Putamen (tissue), 1 donor: ENCODE measurements around the gene FLNA.
A peak's percentile ranks its signal among the peaks of the same experiment; 100 is the strongest.
"Not testable (repeated sequence)": the region's sequence is repeated elsewhere in the genome, so short reads cannot be mapped to it uniquely, and the experiment has no call there.

Experiments used
- DNase-seq: peaks from one replicate; pipeline ENCODE4 v3.0.0-alpha.2; 2016; ENCODE audit warnings: low spot score

Gene FLNA

DNA sequence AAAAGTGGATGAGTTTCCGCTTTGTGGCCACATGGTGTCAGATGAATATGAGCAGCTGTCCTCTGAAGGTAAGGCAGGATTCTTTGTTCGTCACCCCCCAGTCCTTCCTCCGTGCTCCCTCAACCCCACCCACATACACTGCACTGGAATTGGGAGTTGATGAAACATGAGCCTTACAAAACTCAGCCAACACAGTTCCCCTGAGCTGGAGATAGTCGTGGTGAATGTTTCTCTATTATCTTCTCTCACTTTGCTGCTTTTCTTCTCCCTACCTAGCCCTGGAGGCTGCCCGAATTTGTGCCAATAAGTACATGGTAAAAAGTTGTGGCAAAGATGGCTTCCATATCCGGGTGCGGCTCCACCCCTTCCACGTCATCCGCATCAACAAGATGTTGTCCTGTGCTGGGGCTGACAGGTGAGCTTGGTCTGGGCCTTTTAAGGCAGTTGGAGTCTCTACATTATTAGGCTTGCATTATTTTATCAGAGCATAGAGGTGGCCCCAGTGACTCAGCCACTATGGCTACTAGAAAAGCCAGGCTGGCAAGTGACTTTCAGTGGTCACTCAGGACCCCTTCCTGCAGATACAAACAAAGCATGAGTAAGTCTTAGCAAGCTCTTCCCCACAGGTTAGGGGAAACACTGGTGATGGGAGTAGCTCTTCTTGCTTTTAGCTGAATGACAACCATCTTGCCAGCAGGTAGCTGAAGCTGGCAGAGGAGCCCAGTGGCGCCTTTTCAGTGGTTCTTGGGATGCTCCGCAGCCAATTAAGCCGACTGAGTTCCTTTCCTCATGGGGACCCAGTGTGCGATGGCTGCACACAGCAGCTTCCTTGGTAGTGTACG is 25.3 kb upstream of the FLNA start:
- DNase-seq, result no peak

DNA sequence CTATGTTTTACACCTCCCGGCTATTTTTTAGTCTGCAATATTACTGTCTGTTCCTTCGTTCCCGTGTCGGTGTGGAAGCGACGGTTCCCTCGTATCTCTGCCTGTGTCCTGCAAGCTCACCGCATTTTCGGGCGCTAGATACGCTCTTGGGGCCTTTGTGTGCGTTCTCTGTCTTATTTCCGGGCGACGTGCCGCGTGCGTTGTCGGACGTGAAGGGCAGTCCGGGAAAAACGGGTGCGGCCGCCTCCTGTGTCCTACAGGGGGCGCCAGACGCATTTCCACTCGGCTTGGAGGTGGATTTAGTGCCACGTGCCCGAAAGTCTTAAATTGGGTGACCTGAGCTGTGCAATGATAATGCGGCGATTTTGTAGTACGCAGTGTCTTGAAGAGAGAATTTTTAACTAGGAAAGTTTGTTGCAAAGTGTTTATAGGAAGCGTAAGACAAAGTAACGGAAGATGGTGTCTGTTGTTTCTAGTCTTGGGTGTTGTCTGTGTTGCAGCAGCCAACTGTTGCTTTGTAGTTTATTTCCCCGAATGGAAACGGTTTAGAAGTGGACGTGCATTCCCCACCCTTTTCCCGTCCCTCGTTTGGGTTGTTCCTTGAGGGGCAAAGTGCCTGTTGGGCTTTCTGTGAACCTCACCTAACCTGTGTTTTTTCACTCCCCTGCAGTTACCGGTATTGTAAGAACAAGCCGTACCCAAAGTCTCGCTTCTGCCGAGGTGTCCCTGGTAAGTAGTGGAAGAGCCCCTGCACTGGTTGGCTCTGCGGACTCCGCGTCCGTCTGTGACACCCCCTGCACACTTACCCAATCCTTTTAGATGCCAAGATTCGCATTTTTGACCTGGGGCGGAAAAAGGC is 24.5 kb upstream of the FLNA start:
- DNase-seq, result peak; percentile 77

DNA sequence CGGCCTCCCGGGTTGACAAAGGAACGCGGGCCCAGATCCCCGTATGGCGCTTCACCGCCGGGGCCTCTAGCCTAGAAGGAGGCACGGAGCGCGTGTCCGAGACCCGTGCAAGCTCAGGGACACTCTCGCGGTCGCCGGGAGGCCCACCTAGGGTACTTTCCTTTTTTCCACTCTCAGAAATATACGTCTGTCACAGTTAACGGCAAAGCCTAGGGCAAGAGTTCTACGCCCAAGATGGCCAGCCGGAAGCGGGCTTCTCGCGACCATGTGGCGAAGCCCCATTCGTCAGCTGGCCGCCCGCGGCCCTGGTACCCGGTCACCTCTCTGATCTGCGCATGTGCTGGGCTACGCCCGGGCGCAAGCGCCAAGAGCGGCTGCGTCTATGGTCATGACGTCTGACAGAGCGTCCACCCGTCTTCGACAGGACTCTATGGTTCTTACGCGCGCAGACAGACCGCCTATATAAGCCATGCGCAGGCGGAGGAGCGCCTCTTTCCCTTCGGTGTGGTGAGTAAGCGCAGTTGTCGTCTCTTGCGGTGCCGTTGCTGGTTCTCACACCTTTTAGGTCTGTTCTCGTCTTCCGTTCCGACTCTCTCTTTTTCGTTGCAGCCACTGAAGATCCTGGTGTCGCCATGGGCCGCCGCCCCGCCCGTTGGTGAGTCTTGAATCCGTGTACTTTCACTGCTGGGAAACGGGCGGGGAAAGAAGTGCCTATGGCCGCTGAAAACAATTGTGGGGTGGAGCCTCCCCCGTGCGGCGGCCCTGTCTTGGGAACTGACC is 23.6 kb upstream of the FLNA start, which contains the start of gene RPL10:
Gene RPL10 (plus strand): TSS at position 490 of the 780 bp plus-strand sequence. CDS start 143 bp downstream, at position 633.
- peak; percentile 94 for DNase-seq

DNA sequence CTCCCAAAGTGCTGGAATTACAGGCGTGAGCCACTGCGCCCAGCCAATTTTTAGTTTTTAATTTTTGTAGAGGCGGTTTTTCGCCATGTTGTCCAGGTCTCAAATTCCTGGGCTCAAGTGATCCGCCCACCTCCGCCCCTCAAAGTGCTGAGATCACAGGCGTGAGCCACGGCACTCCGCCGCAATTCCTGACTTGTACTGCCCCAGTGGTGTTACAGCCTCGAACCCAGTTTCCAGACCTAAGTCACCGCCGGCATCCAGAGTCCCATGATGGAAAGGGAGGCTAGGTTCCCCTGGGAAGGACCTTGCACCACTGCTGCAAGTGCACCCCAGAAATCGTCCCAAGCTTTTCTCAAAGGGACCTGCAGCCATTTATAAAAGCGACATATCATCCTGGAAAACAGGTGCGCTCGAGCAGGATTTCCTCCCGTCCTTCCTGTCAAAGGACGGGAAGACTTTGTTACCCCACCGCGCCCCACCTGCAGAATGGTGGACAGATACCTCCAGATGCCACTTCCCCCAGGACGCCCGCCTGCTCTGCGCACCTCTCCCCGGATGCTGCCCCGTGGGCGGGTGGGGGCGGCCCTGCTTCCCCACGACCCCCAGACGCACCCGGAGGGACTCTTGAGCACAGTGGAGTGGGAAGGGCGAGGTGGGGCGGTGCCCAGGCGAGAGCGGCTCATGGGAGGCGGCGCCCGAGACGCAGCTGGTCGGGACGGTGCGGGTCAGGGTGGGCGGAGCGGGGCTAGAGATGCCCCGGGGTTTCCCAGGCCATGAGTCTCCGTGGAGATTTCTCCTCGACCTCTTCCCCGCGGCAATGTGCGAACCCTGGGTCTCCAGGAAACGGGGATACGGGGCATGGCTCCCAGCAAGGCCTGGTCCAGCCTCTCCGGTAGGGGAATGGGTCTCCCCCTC is 22.8 kb upstream of the FLNA start:
- peak; percentile 52 for DNase-seq

DNA sequence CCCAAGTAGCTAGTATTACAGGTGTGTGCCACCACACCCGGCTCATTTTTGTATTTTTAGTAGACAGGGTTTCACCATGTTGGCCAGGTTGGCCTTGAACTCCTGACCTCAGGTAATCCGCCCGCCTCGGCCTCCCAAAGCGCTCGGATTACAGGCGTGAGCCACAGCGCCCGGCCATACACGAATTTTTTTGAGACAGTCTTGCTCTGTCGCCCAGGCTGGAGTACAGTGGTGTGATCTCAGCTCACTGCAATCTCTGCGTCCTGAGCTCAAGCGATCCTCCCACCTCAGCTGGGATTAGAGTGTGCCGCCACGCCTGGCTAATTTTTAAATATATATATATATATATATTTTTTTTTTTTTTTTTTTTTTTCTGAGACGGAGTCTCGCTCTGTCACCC is 21.9 kb upstream of the FLNA start:
- DNase-seq, result not testable (repeated sequence)

DNA sequence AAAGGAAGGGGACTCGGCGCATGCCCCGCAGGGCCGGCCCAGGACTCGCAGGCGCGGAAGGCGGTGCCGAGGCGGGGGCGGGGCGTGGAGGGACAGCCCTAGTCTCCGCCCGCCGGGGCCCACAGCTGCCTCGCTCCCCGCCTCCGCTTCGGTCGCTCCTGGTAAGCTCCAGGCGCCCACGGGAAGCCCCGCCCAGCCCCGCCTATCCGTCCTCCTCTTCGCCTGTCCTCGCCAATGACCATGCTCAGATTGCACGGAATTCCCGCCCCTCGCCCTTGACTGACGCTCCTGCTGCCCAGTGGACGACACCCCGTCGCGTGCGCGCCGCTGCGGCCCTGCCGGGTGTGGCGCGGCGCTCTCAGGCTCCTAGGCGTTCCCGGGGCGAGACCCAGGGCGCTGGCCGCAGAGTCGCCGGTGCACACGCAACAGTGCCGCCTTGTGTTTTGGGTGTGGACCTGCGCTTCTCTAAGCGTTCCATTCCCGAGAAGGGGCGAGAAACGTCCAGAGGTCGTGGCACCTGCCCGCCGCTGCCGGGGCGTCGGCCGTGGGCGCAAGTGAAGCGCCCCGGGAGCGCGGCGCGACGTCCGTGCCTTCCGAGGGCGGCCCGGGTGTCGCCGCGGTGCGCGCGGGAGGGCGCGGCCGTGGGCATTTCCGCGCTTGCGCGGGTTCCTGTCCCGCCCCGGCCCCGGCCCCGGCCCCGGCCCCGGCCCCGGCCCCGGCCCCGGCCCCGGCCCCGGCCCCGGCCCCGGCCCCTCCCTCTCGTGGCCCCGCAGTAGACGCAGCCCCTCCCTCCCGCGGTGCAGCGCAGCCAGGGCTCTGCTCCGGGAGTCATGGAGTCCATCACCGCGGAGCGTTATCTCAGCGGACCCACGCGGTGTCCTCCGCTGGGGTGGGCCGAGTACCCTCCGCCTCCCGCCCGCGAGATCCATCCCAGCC is 15.6 kb upstream of the FLNA start:
- DNase-seq, result not testable (repeated sequence)

DNA sequence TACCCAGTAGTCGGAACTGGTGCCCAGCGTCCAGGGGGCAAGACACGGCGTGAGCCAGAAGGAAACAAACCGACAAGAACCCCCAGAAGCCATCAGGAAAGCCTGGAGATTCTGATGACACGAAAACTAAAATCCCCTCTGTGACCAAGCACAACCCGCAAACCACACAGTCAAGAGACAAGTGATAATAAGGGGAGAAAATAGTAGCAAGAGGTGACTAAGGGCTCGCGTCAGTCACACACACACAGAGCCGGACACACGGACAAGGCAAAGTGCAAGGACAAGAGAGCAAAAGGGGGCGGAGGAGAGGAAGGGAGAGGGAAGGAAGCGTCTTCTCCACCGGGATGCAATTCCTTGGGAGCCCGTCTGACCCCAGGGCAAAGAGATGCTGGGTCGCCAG is 14.2 kb upstream of the FLNA start:
- DNase-seq, result not testable (repeated sequence)

DNA sequence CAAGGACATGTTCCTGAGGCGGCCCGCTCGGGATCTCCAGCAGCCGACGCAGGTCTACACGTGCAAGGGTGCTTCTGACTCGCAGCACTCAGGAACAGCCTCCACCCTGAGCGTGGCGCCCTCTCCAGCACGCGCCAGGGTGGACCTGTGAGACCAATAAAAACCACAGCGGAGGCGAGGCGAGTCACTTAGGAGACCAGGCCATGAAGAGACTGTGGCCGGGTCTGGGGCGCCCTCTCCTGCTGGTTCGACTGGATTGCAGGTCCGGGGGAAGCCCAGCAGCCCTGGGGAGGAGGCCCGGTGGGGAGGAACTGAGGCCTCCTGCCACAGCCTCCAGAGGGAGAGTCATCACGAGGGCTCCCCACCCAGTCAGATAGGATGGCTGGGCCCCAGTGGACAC is 13.7 kb upstream of the FLNA start:
- not testable (repeated sequence) for DNase-seq

DNA sequence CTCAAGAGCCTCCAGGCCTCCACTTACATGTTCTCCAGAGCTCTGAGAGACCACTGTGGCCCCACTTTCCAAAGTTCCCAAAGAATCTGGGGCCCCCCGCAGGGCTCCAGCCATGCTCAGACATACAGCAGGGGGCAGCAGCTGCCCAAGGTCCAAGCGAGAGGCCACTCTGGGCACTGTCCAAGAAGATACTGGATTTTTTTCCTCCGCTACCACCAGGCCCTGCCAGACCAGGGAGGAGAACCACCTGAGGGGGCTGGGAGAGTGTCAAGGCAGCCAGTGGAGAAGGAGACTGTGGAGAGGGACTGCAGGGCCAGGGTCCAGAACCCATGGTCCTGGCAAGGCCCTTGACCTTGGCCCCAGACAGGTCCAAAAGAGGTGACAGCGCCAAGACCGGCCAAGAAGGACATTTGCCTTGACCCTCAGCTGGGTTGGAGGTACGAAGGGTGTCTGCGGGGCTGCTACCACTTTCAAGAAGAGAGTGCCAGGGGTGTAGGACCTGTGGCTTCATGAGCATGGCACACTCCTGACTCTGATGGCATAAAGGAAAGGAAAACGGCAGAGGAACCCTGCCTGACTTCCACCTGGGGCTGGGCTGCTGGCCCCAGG is 10.0 kb upstream of the FLNA start:
- DNase-seq, result no peak

DNA sequence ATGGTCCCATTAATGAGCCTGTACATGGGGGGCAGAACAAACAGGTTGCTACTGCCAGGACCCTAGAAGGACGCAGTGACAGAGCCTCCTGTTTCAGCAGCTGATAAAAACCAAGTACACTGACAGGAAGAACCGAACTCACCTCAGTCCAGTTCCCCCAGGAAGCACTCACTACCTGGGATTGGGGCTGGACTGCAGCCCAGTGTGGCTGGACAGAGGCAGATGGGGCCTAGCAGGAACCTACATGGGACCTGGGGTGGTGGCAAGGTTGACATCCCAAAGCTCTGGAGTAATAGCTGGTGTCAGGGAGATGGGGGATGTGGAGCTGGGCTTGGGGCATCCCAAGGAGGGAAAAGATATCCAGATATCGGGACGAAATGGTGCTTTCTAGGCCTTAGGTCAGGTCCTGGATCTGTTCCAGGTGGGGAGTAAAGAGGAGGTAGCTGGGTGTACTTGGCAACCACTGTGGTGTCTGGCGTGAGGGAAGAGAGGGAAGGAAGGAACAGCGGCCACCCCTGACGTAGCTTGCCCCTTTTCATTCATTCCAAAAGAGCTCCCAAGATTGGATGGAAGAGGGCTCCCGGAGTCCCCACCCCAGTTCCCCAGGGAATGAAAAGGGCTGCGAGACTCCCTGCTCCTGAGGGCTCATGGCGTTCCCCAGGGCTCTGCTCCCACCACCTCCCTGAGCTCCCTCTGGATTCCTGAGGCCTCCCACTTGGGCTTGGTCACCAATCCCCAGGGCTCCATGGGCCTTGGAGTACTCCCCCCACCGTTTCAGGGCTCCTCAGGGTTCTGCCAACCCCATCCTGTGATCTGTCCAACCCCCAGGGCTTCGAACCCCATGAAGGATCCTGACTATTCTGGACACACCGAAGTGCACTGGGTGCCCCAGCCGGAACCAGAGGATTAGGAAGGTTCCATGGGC is 9.2 kb upstream of the FLNA start:
- DNase-seq, result no peak

DNA sequence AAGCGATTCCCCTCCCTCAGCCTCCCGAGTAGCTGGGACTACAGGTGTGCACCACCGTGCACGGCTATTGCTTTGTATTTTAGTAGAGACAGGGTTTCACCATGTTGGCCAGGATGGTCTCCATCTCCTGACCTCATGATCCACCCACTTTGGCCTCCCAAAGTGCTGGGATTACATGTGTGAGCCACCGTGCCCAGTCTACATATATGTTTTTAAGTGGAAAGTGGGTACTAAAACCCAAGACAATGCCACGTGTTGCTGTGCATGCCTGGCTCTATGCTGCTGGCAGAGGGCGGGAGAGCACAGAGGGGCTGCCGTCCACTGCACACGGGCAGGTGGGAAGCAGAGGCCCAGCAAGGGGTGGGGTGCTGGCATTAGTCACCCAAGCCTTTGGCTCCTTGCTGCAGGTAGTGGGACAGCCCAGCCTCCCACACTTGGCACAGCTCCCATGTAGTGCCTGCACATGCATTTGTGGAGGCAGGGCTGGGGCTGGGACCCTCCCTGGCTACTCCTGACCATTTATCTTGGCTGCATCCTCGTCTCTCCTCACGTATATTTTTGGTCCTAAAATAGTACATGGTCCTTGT is 8.1 kb upstream of the FLNA start:
- DNase-seq, result no peak

DNA sequence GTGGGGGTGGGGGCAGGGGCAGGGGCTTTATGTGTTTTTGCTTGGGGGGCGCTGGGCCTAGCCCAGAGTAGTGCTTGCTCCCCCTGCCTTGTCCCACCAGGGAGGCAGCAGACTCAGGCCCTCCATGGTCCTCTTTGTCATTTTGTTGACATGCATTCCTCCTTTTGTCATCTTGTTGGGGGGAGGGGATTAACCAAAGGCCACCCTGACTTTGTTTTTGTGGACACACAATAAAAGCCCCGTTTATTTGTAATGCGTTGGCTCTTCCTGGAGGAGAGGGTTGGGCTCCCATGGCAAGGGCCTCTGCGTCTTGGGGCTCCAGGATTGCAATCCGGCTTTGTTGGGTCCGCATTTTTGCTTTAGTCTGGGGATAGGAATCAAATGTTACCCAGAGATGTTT is 6.8 kb upstream of the FLNA start:
- no peak for DNase-seq

DNA sequence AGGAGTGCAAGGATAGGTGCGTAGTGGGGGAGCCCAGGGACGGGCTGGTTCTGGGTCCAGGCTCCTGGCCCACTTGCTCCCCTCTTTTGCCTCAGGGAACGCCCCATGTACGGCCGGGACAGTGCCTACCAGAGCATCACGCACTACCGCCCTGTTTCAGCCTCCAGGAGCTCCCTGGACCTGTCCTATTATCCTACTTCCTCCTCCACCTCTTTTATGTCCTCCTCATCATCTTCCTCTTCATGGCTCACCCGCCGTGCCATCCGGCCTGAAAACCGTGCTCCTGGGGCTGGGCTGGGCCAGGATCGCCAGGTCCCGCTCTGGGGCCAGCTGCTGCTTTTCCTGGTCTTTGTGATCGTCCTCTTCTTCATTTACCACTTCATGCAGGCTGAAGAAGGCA is 6.4 kb upstream of the FLNA start:
- DNase-seq, result no peak

DNA sequence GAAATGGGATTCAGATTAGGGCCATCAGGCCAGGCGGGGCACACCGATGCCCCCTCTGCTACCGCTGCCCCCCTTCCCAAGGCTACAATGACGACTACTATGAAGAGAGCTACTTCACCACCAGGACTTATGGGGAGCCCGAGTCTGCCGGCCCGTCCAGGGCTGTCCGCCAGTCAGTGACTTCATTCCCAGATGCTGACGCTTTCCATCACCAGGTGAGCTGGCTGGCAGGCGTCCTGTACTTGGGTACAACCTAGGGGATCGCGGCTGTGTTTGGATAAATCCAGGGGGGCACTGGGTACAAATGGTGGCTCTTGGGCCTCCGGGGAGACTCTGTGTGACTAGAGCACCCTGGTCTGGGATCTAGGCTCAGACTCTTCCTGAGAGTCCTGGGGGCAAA is 5.7 kb upstream of the FLNA start:
- DNase-seq, result no peak

DNA sequence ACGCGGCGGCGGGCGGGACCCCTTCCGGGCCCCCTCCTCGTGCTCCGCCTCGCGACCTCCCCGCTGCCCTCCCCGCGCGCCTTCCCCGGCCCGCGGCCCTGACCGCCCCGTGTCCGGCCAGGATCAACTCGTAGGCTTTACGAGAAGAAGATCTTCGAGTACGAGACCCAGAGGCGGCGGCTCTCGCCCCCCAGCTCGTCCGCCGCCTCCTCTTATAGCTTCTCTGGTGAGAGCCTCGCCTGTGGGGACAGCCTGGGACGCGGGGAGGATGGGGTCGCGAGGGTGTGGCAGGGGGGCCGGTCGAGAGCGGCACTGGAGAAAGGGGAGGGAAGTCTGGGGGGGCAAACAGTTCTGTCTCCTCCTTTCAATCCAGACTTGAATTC is 5.1 kb upstream of the FLNA start:
- DNase-seq, result no peak

DNA sequence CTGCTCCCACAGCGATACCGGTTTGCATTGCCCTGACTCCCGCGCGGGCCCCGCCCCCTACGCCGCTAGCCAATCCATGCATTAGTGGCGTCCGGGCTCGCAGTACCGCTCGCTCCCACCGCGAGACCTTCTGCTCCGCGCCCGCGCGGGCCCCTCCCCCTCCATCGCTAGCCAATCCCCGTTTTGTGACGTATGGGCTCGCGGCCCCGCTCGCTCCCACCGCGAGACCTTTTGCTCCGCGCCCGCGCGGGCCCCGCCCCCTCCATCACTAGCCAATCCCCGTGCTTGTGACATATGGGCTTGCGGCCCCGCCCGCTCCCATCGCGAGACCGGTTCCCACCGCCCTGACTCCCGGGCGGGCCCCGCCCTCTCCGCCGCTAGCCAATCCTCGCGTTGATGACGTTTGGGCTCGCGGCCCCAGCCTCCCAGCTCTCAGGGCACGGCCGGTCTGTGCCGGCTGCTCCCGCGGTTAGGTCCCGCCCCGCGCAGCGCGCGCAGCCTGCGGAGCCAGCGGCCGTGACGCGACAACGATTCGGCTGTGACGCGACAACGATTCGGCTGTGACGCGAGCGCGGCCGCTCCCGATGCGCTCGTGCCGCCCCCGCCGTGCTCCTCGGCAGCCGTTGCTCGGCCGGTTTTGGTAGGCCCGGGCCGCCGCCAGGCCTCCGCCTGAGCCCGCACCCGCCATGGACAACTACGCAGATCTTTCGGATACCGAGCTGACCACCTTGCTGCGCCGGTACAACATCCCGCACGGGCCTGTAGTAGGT is 4.5 kb upstream of the FLNA start, which contains the start of gene EMD:
Gene EMD (plus strand): TSS at position 497 of the 770 bp plus-strand sequence. CDS start 190 bp downstream, at position 687.
- peak; percentile 96 for DNase-seq
